Gastroesophageal sphincter (tissue), 4 donors: Measurements from ENCODE around the gene CHRM1. TPM values are rescaled to one million over a fixed set of nuclear protein-coding genes. Genes with fewer than 3 reads are reported as not detected.

Experiments used
- ATAC-seq: fragments of 150-250 bp; one replicate; pipeline ENCODE4 v1.9.1; 2016; ENCODE audit warnings: mild to moderate bottlenecking, moderate library complexity
- H3K27ac ChIP-seq, 4 donors: fragments of 200-600 bp; sonication (generic) in 3 of 4; 1 replicate in 3 of 4; 2 replicates in 1 of 4; pipeline ENCODE4 v1.5.1; 2016 to 2019
- H3K27me3 ChIP-seq: fragments of 200-600 bp; sonication (generic); one replicate; pipeline ENCODE4 v1.5.1; 2019
- H3K36me3 ChIP-seq, 2 donors: fragments of 200-600 bp; sonication (generic); one replicate each; pipeline ENCODE4 v1.5.1; 2019; ENCODE audit warnings: control low read depth in 1 of 2
- H3K4me1 ChIP-seq, 3 donors: fragments of 200-600 bp; sonication (generic); 1 replicate in 2 of 3; 2 replicates in 1 of 3; pipeline ENCODE4 v1.5.1; 2016 to 2019; ENCODE audit warnings: control low read depth in 2 of 3
- H3K4me3 ChIP-seq, 2 donors: fragments of 200-600 bp; sonication (generic); one replicate each; pipeline ENCODE4 v1.5.1; 2019; ENCODE audit warnings: mild to moderate bottlenecking in 1 of 2, moderate library complexity in 1 of 2
- H3K9me3 ChIP-seq, 3 donors: fragments of 200-600 bp; sonication (generic); one replicate each; pipeline ENCODE4 v1.5.1; 2017 to 2019; ENCODE audit warnings: control low read depth in 2 of 3
- CTCF ChIP-seq, 4 experiments: fragments of 200-600 bp in 2 of 4; fragments of 450-650 bp in 2 of 4; sonication (generic) in 1 of 4; IDR thresholded peaks; one replicate each; pipeline ENCODE4 v1.5.1; 2017 to 2019; ENCODE audit warnings: antibody characterized with exemption in 4 of 4, mild to moderate bottlenecking in 2 of 4, moderate library complexity in 2 of 4
- EP300 ChIP-seq: sonication (generic); formaldehyde crosslinking; IDR thresholded peaks from one replicate; pipeline ENCODE4 v1.6.1; 2017; ENCODE audit warnings: antibody characterized with exemption, mild to moderate bottlenecking
- POLR2A ChIP-seq, 2 donors: fragments of 450-650 bp; IDR thresholded peaks; one replicate each; pipeline ENCODE4 v1.6.1; 2017; ENCODE audit warnings: antibody characterized with exemption in 2 of 2, mild to moderate bottlenecking in 2 of 2, moderate library complexity in 1 of 2
- POLR2AphosphoS5 ChIP-seq: sonication (generic); formaldehyde crosslinking; IDR thresholded peaks from one replicate; pipeline ENCODE4 v1.6.1; 2017; ENCODE audit warnings: antibody characterized with exemption
- WGBS, 2 donors: methylation state at CpG; one replicate each; pipeline ENCODE4 v1.1.5; 2018; ENCODE audit warnings: low coverage in 1 of 2; 5-methylcytosine and 5-hydroxymethylcytosine counted together
- total RNA-seq, 4 donors: library from RNA; depleted of rRNA; stranded (reverse); fragments of >200 nt; gene quantifications; one replicate each; pipeline ENCODE4 v1.1.0, GENCODE V29; 2016

Gene CHRM1
- total RNA-seq, 4 donors from 2014 or later: 0.16 to 0.89 (median 0.27) TPM; not detected in 1

GRCh38 chr11:62931499-62932278 is 10.5 kb upstream of the CHRM1 start:
- Histone ChIP-seq H3K27ac (no peak overlapping the region), H3K27me3 (peaks cover 20% of the 10 kb centered on the region), H3K4me3 (no peak overlapping the region), H3K9me3 (no peaks in the 10 kb centered on the region), H3K36me3 (no peaks in the 10 kb centered on the region), H3K4me1 (peaks cover 0 to 6% (median under 1%) of the 10 kb centered on the region in 3 donors)
- ATAC-seq: no peak
- no peak for TF ChIP-seq POLR2AphosphoS5
- TF ChIP-seq CTCF (IDR thresholded peaks at IDR 0.05): no peak
- TF ChIP-seq POLR2A (IDR thresholded peaks at IDR 0.05): no peak
- no peak for TF ChIP-seq EP300
- 38 to 53% methylated on average over 8 of the region's 8 CpGs for WGBS, 2 donors

- Histone ChIP-seq H3K4me3 (no peak overlapping the region), H3K4me1 (peaks cover 0 to 16% (median 10%) of the 10 kb centered on the region in 3 donors), H3K27me3 (peaks cover 30% of the 10 kb centered on the region), H3K27ac (no peak overlapping the region), H3K9me3 (no peaks in the 10 kb centered on the region), H3K36me3 (no peaks in the 10 kb centered on the region)
- WGBS, 2 donors: 33 to 62% methylated on average over 1 of the region's 1 CpG
- TF ChIP-seq POLR2A (IDR thresholded peaks at IDR 0.05): no peak
- no peak for TF ChIP-seq POLR2AphosphoS5
- no peak for TF ChIP-seq CTCF (IDR thresholded peaks at IDR 0.05)
- TF ChIP-seq EP300: no peak
- ATAC-seq: no peak
These were observed 9.5 kb upstream of the CHRM1 start for GRCh38 chr11:62930666-62931065.

- peaks cover 0 to 17% (median 10%) of the 10 kb centered on the region in 3 donors for H3K4me1 ChIP-seq
- WGBS, 2 donors: 71 to 100% methylated on average over 1 to 3 of the region's 4 CpGs
These were observed 9.0 kb upstream of the CHRM1 start for GRCh38 chr11:62930157-62930556.

DNA sequence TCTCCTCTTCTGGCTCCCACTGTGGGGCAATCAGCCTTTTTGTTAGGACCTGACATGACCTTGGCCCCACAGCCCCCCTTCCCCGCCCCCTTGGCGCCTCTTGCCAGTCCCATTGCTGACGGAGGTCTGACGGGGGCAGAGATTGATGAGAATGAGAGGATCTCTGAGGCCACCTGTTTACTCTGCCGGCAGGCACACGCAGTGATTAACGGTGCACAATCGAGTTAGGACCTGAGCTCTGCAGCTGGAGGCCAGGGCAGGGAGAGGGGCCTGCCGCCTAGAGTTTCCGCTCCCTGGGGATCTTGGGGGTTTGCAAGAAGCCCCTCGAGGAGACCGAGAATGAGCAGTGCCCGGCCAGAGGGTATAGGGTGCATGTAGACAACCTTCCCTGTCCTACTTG is 6.8 kb upstream of the CHRM1 start:
- no CpG with 5 or more reads among the region's 13 CpGs for WGBS, 2 donors
- no peaks in the 10 kb centered on the region for H3K9me3 ChIP-seq
- peaks cover 57% of the 10 kb centered on the region for H3K27me3 ChIP-seq
- no peak for ATAC-seq
- no peak overlapping the region for H3K4me3 ChIP-seq
- no peaks in the 10 kb centered on the region for H3K36me3 ChIP-seq
- no peak for TF ChIP-seq POLR2A (IDR thresholded peaks at IDR 0.05)
- TF ChIP-seq CTCF (IDR thresholded peaks at IDR 0.05): no peak
- no peak for TF ChIP-seq POLR2AphosphoS5
- no peak for TF ChIP-seq EP300
- H3K27ac ChIP-seq: no peak overlapping the region
- H3K4me1 ChIP-seq: peaks cover 0 to 30% (median 17%) of the 10 kb centered on the region in 3 donors

More at GRCh38 chr11:62930157-62930556, 9.0 kb upstream of the CHRM1 start:
- no peaks in the 10 kb centered on the region for H3K36me3 ChIP-seq
- H3K27ac ChIP-seq: no peak overlapping the region
- H3K4me3 ChIP-seq: no peak overlapping the region
- peaks cover 35% of the 10 kb centered on the region for H3K27me3 ChIP-seq
- TF ChIP-seq CTCF (IDR thresholded peaks at IDR 0.05): no peak
- no peaks in the 10 kb centered on the region for H3K9me3 ChIP-seq
- no peak for ATAC-seq
